ENCODE results near the gene FBLN2. TPM values are rescaled to one million over a fixed set of nuclear protein-coding genes. Genes with fewer than 3 reads are reported as not detected.

FBLN2 gene
- total RNA-seq, 4 donors from 2014 or later = 75.7 to 159 (median 89.8) TPM

DNA sequence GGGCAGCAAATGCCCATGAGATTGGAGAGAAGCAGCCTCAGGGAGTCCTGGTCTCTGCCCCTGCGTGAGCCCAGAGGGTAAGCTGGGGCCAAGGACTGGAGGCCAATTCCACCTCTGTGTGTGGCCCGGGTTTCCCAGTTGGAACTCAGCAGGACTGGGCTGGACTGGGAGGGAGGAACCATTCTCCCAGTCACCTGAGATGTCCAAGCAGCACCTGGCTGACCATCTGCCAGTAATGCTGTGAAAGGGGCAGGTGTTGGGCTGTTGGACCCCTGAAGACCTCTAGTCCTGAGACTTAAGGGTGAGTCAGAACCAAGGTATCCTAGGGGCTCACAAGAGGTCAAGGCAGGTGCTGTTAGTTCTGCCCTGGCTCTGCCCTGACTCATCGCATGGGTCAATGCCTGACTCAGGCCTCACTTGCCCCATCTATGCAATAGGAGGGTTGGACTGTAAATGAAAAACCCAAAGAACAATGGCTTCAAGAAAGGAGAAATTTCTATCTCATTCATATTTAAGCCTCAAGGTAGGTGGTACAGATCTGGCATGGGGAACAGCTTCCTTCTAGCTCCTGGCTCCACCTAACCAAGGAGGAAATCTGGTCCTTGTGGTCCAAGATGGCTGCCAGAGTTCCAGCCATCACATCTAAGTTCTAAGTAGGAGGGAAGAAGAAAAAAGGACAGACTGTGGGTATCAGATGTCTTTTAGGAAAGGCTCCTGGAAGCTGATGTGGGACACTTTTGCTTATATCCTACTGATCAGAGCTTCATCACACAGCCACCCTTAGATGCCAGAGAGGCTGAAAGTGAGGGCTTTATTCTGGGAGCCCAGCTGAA lies 111.3 kb downstream of the FBLN2 start:
- no peaks in the 10 kb centered on the region for H3K27me3 ChIP-seq
- intact Hi-C loops (cut with DNase I) = no loop called here
- 72 to 100% methylated on average over 1 to 2 of the region's 3 CpGs for WGBS, 2 donors

DNA sequence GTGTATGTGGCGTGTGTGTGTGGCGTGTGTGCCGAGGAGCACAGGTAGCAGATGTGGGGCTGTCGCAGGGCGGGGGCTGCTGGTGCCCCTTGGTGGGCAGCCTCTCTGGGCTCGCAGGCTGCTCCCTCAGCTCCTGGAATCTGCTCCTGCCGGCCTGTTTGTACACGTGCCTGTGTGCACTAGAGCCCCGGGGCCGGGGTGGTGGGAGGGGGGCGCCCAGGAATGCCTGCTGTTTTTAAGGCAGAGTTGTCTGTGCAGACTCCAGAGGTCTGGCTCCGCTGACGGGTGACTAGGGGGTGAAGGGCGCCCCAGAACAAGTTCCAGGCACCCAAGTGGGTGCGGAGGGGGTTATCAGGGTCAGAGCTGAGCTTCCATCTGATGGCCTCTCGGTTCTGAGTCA lies 112.2 kb downstream of the FBLN2 start:
- no peaks in the 10 kb centered on the region for H3K36me3 ChIP-seq
- TF ChIP-seq, protein P1, sequence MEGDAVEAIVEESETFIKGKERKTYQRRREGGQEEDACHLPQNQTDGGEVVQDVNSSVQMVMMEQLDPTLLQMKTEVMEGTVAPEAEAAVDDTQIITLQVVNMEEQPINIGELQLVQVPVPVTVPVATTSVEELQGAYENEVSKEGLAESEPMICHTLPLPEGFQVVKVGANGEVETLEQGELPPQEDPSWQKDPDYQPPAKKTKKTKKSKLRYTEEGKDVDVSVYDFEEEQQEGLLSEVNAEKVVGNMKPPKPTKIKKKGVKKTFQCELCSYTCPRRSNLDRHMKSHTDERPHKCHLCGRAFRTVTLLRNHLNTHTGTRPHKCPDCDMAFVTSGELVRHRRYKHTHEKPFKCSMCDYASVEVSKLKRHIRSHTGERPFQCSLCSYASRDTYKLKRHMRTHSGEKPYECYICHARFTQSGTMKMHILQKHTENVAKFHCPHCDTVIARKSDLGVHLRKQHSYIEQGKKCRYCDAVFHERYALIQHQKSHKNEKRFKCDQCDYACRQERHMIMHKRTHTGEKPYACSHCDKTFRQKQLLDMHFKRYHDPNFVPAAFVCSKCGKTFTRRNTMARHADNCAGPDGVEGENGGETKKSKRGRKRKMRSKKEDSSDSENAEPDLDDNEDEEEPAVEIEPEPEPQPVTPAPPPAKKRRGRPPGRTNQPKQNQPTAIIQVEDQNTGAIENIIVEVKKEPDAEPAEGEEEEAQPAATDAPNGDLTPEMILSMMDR (IDR thresholded peaks at IDR 0.05) = no peak
- no peak for TF ChIP-seq POLR2A (IDR thresholded peaks at IDR 0.05)
- DNase-seq = no peak
- no peak overlapping the region for H3K4me3 ChIP-seq (replicated peaks in 1 of 3)
- intact Hi-C loops (cut with DNase I) = no loop called here
- no peaks in the 10 kb centered on the region for H3K27me3 ChIP-seq
- 77 to 87% methylated on average over 5 to 13 of the region's 16 CpGs for WGBS, 2 donors
- no peak overlapping the region for H3K27ac ChIP-seq
- H3K4me1 ChIP-seq = no peaks in the 10 kb centered on the region
- H3K9me3 ChIP-seq = no peaks in the 10 kb centered on the region

More for the DNA sequence above, 111.3 kb downstream of the FBLN2 start:
- no peak overlapping the region for H3K4me3 ChIP-seq (replicated peaks in 1 of 3)
- no peaks in the 10 kb centered on the region for H3K9me3 ChIP-seq
- TF ChIP-seq, protein P1 (IDR thresholded peaks at IDR 0.05) = no peak
- no peak for TF ChIP-seq POLR2A (IDR thresholded peaks at IDR 0.05)
- no peaks in the 10 kb centered on the region for H3K36me3 ChIP-seq
- H3K27ac ChIP-seq = no peak overlapping the region
- no peak for DNase-seq
- H3K4me1 ChIP-seq = peaks cover 0 to 2% of the 10 kb centered on the region in 2 donors

DNA sequence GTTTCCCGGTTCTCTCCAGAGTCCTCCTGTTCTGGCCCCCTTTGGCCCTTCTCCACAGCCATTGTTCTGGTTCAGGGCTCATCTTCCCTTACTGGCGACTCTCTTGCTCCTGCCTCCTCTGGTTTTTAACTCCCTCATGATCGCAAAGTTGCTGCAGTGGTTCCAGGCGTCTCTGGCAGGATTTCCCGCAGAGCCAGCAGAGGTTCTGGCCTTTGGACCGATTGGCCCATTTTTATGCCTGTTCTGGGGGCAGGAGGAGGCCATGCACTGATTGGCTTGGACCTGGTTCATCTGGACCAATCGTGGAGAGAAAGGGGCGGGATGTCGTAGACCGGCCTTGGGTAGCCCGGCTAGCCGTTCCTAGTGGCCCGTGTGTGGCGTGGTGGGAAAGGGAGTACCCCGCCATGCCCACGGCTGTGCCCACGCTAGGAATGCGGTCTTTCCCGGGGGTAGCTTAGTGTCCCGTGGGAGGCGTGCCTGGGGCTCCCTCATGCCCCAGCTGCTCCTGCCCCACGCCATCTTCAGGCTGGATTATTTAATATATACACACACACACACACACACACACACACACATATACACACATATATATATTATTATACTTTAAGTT lies 113.4 kb downstream of the FBLN2 start:
- TF ChIP-seq POLR2A (IDR thresholded peaks at IDR 0.05) = no peak
- TF ChIP-seq, protein P1 (IDR thresholded peaks at IDR 0.05) = no peak
- WGBS, 2 donors = 91 to 92% methylated on average over 16 to 22 of the region's 22 CpGs
- H3K36me3 ChIP-seq = no peaks in the 10 kb centered on the region
- intact Hi-C loops (cut with DNase I) = no loop called here
- H3K9me3 ChIP-seq = no peaks in the 10 kb centered on the region
- H3K27me3 ChIP-seq = no peaks in the 10 kb centered on the region
- H3K4me3 ChIP-seq (replicated peaks in 1 of 3) = no peak overlapping the region
- no peaks in the 10 kb centered on the region for H3K4me1 ChIP-seq
- no peak for DNase-seq
- no peak overlapping the region for H3K27ac ChIP-seq

DNA sequence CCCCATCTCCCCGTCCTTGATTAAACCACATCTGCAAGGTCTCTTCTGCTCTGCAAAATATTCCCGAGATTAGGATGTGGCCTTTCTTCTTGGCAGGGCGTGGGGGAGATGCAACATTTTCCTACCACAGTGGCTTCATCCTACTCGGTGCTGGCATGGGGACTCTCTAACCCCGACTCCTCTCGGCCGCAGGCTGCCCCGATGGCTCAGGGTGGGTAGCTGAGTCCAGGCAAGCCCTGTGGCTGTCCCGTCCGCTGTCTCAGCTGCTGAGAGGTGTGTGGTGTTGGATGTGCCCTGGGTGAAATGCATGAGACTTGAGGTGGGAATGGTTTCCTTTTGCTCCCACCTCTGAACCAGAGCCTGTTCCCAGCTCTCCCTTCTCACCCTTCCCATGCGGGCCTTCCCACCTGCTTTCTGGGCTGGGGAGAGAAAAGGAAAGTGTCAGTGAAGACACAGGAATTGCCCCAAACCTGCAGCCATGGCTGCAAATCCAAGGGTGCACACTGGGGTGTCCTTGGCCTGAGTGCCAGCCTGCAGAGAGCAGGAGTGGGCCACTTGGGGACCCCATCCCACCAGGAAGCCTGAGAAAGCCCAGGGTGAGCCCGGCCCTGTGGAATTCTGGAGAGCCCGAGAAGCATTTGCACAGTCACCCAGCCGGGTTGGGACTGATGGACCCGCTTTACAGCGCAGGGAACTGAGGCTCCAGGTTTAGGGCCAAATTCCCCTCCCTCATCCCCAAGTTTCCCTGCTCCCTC lies 115.0 kb downstream of the FBLN2 start:
- TF ChIP-seq, protein P1 (IDR thresholded peaks at IDR 0.05) = no peak
- no peak for TF ChIP-seq POLR2A (IDR thresholded peaks at IDR 0.05)
- H3K9me3 ChIP-seq = no peaks in the 10 kb centered on the region
- no peak overlapping the region for H3K27ac ChIP-seq
- no peaks in the 10 kb centered on the region for H3K4me1 ChIP-seq
- no peaks in the 10 kb centered on the region for H3K27me3 ChIP-seq
- H3K4me3 ChIP-seq (replicated peaks in 1 of 3) = no peak overlapping the region
- no peaks in the 10 kb centered on the region for H3K36me3 ChIP-seq
- intact Hi-C loops (cut with DNase I) = no loop called here
- 84 to 85% methylated on average over 13 to 15 of the region's 16 CpGs for WGBS, 2 donors
- DNase-seq = no peak
